HG03103 (cell line): ENCODE measurements around the gene PI4K2B.
A peak's percentile ranks its signal among the peaks of the same experiment; 100 is the strongest.
"Not testable (repeated sequence)": the region's sequence is repeated elsewhere in the genome, so short reads cannot be mapped to it uniquely, and the experiment has no call there.

Experiments used
- ATAC-seq: cut with Tn5 transposase; IDR thresholded peaks from one replicate; pipeline ENCODE4 v1.9.1; 2021; ENCODE audit warnings: low read depth; ENCODE audit not compliant: unreplicated experiment

Gene PI4K2B

DNA sequence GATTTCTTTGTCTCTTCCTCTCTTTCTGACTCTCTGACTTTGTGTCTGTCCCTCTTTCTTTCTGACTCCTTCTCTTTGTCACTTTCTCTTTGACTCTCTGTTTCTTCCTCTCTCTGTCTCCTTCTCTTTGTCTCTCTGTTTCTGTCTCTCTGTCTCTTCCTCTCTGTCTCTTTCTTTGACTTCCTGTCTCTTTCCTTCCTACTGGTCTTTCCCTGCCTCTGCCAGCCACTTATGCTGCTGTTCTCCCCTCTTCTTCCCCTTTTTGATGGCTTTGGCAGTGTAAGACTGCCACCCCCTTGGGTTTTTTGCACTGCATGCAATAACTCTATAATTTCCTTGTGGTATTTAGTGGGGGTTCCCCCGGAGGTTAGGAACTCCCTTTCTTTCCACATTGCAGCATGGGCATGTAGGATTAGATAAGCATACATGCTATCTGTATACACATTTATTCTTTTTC, 6.9 kb downstream of the PI4K2B start:
- ATAC-seq: peak; percentile 63

DNA sequence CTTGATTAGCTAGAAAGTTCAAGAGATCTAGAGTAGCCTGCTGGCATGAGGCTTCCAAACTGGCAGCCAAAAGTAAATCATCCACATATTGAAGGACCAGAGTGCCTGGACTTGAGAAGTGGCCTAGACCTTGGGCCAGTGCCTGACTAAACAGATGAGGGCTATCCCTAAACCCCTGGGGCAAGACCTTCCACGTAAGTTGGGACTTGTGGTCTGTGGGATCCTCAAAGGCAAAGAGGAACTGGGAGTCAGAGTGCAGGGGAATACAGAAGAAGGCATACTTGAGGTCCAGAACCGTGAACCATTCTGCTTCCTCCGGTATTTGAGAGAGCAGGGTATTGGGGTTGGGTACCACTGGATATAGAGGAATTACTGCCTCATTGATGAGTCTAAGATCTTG, 8.4 kb downstream of the PI4K2B start:
- not testable (repeated sequence) for ATAC-seq

DNA sequence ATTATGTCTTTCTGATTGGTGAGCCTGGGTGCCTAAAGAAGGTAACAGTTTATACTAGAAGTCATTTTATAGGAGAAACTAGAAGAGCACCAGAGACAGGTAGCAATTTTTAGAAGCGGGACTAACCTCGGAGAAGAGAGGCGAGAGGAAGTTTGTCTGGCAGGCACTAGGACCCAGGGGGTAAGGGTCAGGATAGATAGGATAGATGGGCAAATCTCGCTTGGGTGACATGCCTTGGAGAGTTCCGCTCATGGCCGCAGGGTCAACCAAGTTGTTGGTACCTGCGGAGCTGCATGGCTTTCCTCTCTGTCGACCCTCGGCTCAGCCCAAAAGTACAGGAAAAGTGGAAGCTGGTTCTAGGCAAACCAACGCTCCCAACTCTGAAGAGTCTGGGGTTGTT, 11.3 kb downstream of the PI4K2B start:
- no peak for ATAC-seq

DNA sequence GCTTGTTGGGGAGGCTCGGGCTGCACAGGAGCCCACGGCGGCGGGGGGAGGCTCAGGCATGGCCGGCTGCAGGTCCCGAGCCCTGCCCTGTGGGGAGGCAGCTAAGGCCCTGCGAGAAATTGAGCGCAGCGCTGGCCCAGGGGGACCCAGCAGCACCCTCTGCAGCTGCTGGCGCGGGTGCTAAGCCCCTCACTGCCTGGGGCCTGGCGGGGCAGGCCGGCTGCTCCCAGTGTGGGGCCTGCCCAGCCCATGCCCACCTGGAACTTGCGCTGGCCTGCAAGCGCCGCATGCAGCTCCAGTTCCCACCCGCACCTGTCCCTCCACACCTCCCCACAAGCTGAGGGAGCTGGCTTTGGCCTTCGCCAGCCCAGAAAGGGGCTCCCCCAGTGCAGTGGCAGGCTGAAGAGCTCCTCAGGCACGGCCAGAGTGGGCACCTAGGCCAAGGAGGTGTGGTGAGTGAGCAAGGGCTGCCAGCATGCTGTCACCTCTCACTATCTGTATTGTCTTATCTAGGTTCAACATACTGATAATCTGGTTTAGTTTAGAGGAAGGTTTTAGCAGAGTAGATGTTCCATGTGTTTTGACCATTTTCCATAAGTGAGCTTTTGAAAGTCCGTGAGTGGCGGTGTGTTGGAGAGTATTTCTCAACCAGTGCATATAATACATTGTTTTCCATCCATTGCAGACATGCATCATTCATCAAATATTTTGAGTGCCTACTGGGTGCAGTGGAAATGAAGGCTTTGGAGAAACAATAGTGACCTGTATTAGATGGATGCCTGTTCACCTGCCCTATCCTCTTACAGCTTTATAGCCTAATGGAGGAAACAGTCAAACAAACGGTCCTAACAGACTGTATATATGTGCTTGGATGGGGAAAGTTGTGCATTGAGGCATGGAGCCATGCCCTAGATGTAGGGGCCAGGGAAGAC, 13.1 kb downstream of the PI4K2B start:
- no peak for ATAC-seq

DNA sequence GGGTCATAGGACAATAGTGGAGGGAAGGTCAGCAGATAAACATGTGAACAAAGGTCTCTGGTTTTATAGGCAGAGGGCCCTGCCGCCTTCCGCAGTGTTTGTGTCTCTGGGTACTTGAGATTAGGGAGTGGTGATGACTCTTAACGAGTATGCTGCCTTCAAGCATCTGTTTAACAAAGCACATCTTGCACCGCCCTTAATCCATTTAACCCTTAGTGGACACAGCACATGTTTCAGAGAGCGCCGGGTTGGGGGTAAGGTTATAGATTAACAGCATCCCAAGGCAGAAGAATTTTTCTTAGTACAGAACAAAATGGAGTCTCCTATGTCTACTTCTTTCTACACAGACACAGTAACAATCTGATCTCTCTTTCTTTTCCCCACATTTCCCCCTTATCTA, 15.0 kb downstream of the PI4K2B start:
- not testable (repeated sequence) for ATAC-seq

DNA sequence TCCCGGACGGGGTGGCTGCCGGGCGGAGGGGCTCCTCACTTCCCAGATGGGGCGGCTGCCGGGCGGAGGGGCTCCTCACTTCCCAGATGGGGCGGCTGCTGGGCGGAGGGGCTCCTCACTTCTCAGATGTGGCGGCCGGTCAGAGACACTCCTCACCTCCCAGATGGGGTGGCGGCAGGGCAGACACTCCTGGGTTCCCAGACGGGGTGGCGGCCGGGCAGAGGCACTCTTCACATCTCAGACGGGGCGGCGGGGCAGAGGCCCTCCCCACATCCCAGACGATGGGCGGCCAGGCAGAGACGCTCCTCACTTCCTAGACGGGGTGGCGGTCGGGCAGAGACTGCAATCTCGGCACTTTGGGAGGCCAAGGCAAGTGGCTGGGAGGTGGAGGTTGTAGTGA, 15.7 kb downstream of the PI4K2B start:
- not testable (repeated sequence) for ATAC-seq

DNA sequence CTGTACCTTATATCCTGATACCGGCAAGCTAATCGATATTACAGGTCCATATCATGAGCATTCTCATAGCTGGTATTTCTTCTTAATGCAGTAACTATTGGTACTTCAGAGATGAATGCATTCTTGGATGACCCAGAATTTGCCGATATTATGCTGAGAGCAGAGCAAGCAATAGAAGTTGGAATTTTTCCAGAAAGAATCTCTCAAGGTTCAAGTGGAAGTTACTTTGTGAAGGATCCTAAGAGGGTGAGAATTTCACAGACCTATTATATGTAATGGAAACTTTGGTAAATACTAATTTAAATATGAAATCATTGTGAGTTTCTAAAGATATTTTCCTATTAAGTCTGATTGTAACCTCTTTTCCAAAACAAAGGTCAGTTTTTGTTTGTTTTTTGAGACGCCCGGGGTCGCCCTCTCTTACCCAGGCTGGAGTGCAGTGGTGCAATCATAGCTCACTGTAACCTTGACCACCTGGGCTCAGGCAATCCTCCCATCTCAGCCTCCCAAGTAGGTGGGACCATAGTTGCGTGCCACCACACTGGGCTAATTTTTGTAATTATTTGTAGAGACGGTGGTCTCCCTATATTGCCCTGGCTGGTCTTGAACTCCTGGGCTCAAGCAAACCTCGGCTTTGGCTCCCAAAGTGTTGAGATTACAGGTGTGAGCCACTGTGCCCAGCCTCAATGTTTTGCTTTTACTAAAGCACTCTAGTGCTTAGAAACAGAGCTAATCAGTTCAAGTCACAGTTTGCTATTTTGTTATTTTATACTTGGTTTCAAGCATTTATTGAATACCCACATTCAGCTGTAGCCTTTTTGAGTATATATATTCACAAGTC, 18.6 kb downstream of the PI4K2B start:
- no peak for ATAC-seq

DNA sequence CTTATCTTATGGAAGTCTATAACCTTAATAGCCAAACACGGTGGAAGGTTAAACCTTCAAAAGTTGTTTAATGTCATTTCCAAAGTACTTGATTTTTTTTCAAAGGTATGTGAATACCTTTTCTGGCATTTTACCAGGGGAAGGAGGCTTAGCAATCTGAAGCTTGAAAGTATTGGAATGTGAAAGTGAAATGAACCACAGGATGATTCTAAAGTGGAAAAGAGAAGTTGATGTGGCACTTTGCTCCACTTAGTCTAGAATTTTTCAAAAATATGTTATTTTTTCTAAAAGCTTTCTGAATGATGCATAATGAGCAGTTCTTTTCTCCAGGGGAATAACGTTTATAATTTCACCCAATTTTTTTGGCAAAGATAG, 19.2 kb downstream of the PI4K2B start:
- no peak for ATAC-seq

DNA sequence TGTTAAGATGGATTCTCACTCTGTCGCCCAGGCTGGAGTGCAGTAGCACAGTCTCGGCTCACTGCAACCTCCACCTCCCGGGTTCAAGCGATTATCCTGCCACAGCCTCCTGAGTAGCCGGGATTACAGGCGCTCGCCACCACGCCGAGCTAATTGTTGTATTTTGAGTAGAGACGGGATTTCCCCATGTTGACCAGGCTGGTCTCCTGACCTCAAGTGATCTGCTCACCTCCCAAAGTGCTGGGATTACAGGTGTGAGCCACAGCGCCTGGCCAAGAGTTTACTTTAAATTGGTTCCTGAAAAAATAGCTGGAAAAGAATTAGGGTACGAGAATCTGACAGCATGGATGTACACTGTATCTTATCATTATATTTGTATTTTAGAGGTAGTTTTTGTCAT, 20.0 kb downstream of the PI4K2B start:
- ATAC-seq: not testable (repeated sequence)

DNA sequence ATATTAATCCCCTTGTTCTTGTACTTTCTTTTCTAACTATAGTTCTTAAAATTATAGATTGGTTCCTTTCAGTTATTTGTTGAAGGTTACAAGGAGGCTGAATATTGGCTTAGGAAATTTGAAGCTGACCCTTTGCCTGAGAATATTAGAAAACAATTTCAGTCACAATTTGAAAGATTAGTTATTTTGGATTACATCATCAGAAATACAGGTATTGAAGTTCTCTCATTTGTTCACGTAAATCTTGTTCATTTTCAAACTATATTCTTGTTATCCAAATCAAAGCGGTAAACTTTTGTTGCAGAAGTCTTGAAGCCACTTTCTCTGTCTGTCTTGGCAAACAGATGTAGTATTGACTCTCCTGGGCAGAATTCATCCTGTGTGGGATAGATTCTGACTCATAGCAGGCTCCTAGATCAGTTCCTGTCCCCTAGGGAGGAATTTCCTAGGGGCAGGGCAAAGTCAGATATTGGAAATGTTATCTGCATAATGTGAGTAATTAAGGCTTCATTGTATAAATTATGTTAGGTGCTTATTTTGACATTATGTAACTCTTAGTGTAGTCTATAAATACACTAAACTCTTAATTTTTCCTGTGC, 25.2 kb downstream of the PI4K2B start:
- no peak for ATAC-seq

DNA sequence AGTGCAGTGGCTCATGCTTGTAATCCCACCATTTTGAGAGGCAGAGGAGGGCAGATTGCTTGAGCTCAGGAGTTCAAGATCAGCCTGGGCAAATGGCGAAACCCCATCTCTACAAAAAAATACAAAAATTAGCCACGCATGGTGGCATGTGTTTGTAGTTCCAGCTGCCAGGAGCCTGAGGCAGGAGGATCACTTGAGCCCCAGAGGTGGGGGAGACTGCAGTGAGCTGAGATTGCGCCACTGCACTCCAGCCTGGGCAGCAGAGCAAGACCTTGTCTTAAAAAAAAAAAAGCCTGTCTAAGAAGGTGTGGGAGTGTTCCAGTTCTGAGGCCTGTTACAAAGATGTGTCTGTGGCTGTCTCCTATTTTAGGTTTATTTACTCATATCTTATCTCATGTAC, 38.0 kb downstream of the PI4K2B start:
- ATAC-seq: no peak

DNA sequence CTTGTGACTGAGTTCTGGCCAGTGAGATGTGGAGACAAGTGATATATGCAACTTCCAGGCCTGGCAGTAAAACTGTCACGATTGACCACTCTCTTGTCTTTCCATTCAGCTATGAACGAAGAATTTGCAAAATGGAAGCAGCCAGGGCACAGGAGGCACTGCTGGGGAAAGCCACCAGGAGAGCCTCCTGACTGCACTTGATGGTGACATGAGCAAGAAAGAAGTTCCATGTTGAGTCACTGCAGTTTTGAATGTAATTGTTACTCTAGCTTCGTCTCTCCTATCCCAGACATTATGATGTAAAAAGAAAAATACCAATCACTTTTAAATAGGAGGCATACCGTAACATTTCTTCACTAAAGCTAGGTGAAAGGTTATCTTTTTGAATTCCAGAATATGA, 46.4 kb downstream of the PI4K2B start:
- ATAC-seq: no peak

DNA sequence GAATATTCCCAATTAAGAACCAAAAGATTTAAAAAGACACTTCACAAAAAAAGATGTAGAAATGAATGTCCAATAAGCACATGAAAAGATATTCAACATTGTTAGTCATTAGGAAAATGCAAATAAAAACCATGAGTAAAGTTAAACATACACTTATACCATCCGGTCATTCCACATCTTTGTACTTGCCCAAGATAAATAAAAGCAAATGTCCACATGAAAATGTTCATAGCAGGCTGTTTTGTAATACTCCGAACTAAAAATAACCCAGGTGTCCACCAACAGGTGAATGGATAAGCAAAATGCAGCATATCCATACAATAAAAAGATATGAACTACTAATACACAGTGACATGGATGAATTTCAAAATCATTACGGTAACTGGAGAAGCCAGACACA, 50.1 kb downstream of the PI4K2B start:
- ATAC-seq: no peak

DNA sequence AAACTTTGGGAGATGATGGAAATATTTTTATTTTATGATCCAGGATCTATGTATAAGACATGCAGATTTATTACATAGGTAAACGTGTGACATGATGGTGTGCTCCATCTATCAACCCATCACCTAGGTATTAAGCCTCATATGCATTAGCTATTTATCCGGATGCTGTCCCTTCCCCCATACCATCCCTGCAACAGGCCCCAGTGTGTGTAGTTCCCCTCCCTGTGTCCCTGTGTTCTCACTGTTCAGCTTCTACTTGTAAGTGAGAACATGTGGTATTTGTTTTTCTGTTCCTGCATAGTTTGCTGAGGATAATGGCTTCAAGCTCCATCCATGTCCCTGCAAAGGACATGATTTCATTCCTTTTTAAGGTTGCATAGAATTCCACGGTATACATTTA, 50.6 kb downstream of the PI4K2B start:
- ATAC-seq: no peak

DNA sequence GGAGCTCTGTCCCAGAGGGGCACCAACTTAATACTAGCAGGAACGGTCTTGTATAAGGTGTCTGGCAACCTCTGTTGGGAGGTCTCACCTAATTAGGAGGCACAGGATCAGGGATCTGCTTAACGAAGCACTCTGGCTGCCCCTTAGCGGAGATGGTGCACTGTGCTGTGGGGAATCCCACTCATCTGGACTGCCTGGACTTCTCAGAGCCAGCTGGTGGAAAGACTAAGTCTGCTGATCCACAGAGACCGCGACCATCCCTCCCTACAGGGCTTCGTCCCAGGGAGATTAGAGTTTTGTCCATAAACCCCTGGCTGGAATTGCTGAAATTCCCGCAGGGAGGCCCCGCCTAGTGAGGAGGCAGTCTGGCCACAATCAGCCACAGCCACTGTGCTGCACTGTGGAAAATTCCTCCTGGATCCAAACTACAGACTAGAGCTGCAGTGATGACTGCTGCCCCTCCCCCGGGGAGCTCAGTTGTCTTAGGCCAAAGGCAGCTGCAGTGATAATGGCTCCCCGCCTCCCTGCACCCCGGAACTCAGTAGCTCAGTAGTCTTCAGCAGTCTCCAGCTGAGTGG, 56.7 kb downstream of the PI4K2B start:
- no peak for ATAC-seq

DNA sequence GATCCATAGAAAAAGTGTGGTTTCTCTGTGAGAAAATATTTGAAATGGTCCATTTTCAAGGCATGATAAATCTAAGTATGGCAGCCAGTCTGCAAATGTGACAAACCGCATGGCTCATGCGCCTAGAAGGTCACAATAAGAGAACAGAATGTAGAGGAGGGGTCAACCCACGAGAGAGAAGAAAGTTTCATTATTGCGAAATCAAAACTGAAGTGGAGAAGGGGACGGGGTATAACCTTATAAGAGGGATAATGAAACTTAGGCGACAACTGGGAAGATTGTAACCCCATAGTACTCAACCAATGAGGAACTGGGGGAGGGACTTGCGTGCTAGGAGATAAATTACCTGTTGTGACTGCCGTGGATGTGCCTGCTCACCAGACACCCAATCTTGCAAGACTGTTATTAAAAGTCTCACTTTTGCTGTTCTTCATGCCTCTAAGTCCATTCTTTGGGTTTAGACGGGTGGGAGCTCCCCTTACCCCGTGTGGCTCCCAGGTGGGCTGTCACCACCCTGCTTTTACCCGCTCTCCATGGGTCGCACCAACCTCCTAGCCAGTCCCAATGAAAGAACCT, 57.4 kb downstream of the PI4K2B start:
- ATAC-seq: no peak

DNA sequence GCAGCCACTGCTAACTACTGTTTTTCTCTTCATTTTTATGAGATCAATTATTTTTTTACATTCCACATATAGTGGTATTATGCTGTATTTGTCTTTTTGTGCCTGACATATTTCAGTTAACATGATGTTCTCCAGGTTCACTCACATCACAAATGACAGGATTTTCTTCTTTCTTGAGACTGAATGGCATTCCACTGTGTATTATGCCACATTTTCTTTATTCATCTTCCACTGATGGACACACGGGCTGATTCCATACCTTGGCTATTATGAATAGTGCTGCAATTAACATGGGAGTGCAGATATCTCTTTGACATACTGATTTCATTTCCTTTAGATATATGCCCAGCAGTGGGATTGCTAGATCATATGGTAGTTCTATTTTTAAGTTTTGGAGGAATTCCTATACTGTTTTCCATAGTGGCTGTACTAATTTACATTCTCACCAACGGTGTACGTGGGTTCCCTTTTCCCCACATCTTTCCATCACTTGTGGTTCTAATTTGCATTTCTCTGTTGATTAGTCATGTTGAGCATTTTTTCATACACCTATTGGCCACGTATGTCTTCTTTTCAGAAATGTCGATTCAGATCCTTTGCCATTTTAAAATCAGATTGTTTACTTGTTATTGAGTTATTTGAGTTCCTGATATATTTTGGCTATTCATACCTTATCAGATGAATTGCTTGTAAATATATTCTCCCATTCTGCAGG, 63.9 kb downstream of the PI4K2B start:
- ATAC-seq: peak; percentile 63

DNA sequence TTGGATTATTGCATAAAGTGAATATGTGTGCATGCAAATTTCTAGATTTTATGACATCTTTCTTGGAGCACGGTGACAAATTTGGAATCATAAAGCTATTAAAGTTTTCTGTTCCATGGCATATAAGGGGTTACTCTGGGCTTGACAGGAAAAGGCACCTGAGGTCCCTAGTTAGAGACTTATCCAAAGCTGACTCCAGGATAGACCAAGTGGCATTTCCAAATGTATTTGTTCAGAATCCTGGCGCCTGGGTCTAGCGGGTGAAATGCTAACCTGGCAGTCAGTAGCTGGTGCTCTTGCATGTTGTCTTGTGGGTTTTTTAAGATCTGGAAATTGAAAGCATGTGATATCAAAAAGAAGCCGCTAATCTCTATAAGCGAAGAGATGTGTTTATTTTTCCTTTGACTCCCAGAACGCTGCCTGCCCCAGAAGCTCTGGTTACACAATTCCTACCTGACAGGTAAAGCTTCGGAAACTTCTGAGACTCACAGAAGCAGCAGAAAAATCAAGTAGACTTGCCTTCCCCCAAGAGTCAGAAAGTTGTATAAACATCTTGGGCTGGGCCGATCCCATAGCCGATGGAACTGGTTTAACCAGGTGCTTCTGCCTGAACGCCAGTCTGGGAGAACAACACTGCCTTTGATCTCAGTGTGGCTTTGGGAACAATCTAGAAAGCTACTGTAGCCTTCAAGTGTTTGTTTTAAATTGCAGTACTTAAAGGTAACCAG, 65.8 kb downstream of the PI4K2B start:
- ATAC-seq: no peak

DNA sequence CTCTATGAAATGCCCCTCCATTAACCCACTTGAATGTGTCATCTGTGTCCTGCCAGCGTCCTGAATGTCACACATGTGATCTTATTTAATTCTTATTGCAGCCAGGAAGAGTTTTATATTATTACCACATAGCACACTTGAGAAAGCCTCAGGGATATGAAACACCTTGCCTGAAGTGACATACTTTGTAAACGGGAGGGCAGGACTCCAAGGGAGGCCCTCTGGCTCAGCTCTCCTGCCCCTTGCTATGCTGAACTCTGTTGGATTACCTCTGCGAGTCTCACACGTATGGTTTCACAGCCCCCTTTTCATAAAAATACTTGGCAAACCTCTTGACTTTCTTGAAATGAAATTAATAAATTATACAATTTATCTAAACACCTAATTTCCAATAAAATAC, 67.6 kb downstream of the PI4K2B start:
- no peak for ATAC-seq
